ENCODE measurements around the gene MTERF2.

Gene MTERF2

DNA sequence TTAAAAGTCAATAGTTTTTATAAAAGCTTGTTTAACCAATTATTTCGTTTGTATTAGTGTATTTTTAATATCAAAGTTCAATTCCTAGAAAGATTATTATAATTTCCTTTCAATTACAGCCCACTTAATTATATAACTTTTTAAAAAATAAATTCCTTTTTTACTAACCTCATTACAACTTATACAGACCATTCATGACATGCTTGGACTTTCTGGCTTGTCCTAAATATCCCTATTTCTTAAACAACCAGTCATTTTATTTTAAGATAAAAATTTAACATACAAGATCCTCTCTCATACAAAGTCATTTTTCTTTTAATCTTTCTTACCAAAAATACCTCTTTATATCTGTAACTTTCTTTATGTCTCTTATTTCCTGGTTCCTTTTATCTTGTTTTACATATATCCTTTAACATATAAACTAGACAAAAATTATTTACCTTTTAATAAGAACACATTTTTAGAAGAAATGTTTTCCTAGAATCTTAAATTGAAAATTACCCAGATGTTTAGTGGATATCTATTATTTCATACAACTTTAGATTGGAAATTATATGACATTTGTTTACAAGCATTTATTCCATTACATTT lies 41.6 kb downstream of the MTERF2 start:
- TF ChIP-seq, protein P1, sequence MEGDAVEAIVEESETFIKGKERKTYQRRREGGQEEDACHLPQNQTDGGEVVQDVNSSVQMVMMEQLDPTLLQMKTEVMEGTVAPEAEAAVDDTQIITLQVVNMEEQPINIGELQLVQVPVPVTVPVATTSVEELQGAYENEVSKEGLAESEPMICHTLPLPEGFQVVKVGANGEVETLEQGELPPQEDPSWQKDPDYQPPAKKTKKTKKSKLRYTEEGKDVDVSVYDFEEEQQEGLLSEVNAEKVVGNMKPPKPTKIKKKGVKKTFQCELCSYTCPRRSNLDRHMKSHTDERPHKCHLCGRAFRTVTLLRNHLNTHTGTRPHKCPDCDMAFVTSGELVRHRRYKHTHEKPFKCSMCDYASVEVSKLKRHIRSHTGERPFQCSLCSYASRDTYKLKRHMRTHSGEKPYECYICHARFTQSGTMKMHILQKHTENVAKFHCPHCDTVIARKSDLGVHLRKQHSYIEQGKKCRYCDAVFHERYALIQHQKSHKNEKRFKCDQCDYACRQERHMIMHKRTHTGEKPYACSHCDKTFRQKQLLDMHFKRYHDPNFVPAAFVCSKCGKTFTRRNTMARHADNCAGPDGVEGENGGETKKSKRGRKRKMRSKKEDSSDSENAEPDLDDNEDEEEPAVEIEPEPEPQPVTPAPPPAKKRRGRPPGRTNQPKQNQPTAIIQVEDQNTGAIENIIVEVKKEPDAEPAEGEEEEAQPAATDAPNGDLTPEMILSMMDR (IDR thresholded peaks at IDR 0.05; ENCODE audit: extremely low read depth, insufficient read depth, missing control alignments), result no peak
- in situ Hi-C loops (cut with MboI; ENCODE audit: low pct_unique_long_range_greater_than_20kb, low sequenced_read_pairs, unreplicated experiment), result no loop called here
- no peak for DNase-seq (ENCODE audit: low spot score)

- TF ChIP-seq, protein P1 (IDR thresholded peaks at IDR 0.05; ENCODE audit: extremely low read depth, insufficient read depth, missing control alignments), result no peak
- no peak for DNase-seq (ENCODE audit: low spot score)
- in situ Hi-C loops (cut with MboI; ENCODE audit: low pct_unique_long_range_greater_than_20kb, low sequenced_read_pairs, unreplicated experiment), result no loop called here
These were observed 44.2 kb downstream of the MTERF2 start for GRCh38 chr12:106942775-106943174.

DNA sequence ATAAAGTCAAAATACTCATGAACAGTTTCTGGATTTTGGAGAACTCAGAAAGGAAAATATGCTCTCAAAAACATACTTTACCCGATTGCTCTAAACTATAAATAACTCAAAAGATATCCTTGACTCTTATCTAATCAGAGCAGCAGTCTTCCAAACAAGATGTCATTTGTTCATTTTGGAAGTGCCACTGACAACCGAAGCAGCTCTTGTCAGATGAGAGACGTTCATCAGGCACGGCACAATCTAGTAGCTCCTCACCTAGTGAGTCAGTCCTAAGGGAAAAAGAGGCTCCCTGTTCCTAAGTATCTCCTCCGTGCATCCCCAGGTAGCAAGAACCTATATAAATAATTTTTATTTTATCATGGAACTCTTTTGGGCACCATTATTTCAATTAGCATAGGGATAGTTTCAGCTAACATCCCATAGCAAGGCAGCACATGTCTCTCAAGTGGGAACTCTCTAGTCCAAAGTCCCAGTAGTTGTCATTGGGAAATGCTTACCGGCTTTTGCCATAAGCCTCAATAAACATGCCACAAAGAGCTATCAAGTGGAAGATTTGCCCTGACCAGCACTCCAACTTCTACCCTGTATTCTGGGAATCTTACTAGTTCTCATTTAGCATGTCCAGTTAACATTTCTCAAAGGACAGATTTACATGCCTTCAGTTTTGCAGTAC lies 45.3 kb downstream of the MTERF2 start:
- in situ Hi-C loops (cut with MboI; ENCODE audit: low pct_unique_long_range_greater_than_20kb, low sequenced_read_pairs, unreplicated experiment), result no loop called here
- TF ChIP-seq, protein P1 (IDR thresholded peaks at IDR 0.05; ENCODE audit: extremely low read depth, insufficient read depth, missing control alignments), result no peak
- no peak for DNase-seq (ENCODE audit: low spot score)

DNA sequence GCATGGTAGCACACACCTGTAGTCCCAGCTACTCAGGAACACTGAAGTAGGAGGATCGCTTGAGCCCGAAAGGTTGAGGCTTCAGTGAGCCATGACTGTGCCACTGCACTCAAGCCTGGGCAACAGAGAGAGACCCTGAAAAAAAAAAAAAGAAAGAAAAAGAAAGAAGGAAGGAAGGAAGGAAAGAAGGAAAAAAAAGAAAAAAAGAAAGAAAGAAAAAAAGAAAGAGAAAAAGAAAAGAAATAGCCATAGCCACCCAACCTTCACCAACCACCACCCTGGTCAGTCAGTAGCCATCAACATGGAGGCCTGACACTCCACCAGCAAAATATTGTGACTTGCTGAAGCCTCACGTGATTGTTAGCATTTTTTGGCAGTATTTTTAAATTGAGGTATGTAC lies 52.7 kb downstream of the MTERF2 start:
- TF ChIP-seq, protein P1 (IDR thresholded peaks at IDR 0.05; ENCODE audit: extremely low read depth, insufficient read depth, missing control alignments), result no peak
- in situ Hi-C loops (cut with MboI; ENCODE audit: low pct_unique_long_range_greater_than_20kb, low sequenced_read_pairs, unreplicated experiment), result no loop called here
- no peak for DNase-seq (ENCODE audit: low spot score)

All from GM13977 (cell line).